RPMI7951 (cell line): ENCODE results near the gene TM6SF1. TPM values are rescaled to one million over a fixed set of nuclear protein-coding genes. Genes with fewer than 3 reads are reported as not detected.

ENCODE experiments used
- DNase-seq: peaks from one replicate; pipeline ENCODE4 v3.0.0-alpha.2; 2012; ENCODE audit warnings: low read depth
- total RNA-seq: library from RNA; depleted of rRNA; stranded (reverse); fragments of >200 nt; shearing (Covaris generic); gene quantifications from 2 replicates; pipeline ENCODE4 v1.2.3, GENCODE V29; 2014; rRNA removed

Gene TM6SF1
- total RNA-seq, 1 experiment from 2014 or later: not detected

- DNase-seq: peak; percentile 36
Measured at GRCh38 chr15:83174891-83175290, 67.4 kb downstream of the TM6SF1 start.

- DNase-seq: no peak
Measured at GRCh38 chr15:83178390-83178789, 70.9 kb downstream of the TM6SF1 start.

- DNase-seq: no peak
Measured at GRCh38 chr15:83178869-83179325, 71.5 kb downstream of the TM6SF1 start.

GRCh38 chr15:83185561-83185960, 78.1 kb downstream of the TM6SF1 start:
- DNase-seq: no peak

Other genes starting within 250 kb of the TM6SF1 start
- gene HOMER2, start 154.9 kb upstream of the TM6SF1 start, total RNA-seq: 20.4 and 26.9 TPM in 2 replicates
- 64.4 and 66.1 TPM in 2 replicates for gene RAMAC, start 121.4 kb upstream of the TM6SF1 start, total RNA-seq
- 20.2 and 32.9 TPM in 2 replicates for gene C15orf40, start 96.0 kb upstream of the TM6SF1 start, total RNA-seq
- 92.4 and 95.2 TPM in 2 replicates for gene BTBD1, start 40.4 kb upstream of the TM6SF1 start, total RNA-seq
- gene HDGFL3, start 100.2 kb downstream of the TM6SF1 start, total RNA-seq: 29.3 and 33.3 TPM in 2 replicates
- gene BNC1, start 177.0 kb downstream of the TM6SF1 start, total RNA-seq: 6.6 and 8.8 TPM in 2 replicates